Loucy (cell line): Measurements from ENCODE around the gene CAMTA1.

Source experiments
- H2AFZ ChIP-seq: fragments of 200-600 bp; sonication (generic); 2 replicates; pipeline ENCODE4 v1.6.0; 2016; ENCODE audit warnings: antibody characterized with exemption, mild to moderate bottlenecking, low read length, moderate library complexity
- H3F3A ChIP-seq: fragments of 200-600 bp; 2 replicates; pipeline ENCODE4 v1.6.0; 2016; ENCODE audit warnings: antibody characterized with exemption, low read depth, mild to moderate bottlenecking
- H3K27me3 ChIP-seq: fragments of 200-600 bp; sonication (generic); 2 replicates; pipeline ENCODE4 v1.6.1; 2014; ENCODE audit warnings: low read length, mild to moderate bottlenecking; ENCODE audit not compliant: insufficient read depth, poor library complexity, severe bottlenecking
- H3K36me3 ChIP-seq: fragments of 200-600 bp; sonication (generic); 2 replicates; pipeline ENCODE4 v1.6.1; 2016; ENCODE audit warnings: low read length; ENCODE audit not compliant: insufficient read depth
- H3K4me1 ChIP-seq: fragments of 200-600 bp; sonication (generic); 2 replicates; pipeline ENCODE4 v1.5.1; 2014; ENCODE audit warnings: low read length, mild to moderate bottlenecking; ENCODE audit not compliant: insufficient read depth, poor library complexity, severe bottlenecking
- H3K4me2 ChIP-seq: fragments of 200-600 bp; sonication (generic); 2 replicates; pipeline ENCODE4 v1.6.0; 2014; ENCODE audit warnings: antibody characterized with exemption, low read length, low read depth, mild to moderate bottlenecking; ENCODE audit not compliant: poor library complexity, severe bottlenecking
- H3K4me3 ChIP-seq: fragments of 200-600 bp; sonication (generic); 2 replicates; pipeline ENCODE4 v1.5.1; 2014; ENCODE audit warnings: low read length, mild to moderate bottlenecking, mixed read lengths; ENCODE audit not compliant: poor library complexity, severe bottlenecking
- H3K79me2 ChIP-seq: fragments of 200-600 bp; sonication (generic); 2 replicates; pipeline ENCODE4 v1.6.1; 2014; ENCODE audit warnings: low read length; ENCODE audit not compliant: insufficient read depth
- H3K9ac ChIP-seq: fragments of 200-600 bp; sonication (generic); 2 replicates; pipeline ENCODE4 v1.6.0; 2014; ENCODE audit warnings: mild to moderate bottlenecking, low read depth, low read length, moderate library complexity; ENCODE audit not compliant: poor library complexity, severe bottlenecking
- H3K9me2 ChIP-seq: fragments of 200-600 bp; sonication (generic); replicated peaks from 2 replicates; pipeline ENCODE4 v1.6.1; 2016; ENCODE audit warnings: low read depth, low read length, mixed read lengths
- H3K9me3 ChIP-seq: fragments of 200-600 bp; sonication (generic); 2 replicates; pipeline ENCODE4 v1.6.1; 2014; ENCODE audit warnings: mild to moderate bottlenecking, antibody characterized with exemption, low read length, low read depth; ENCODE audit not compliant: insufficient read depth
- H4K20me1 ChIP-seq: fragments of 200-600 bp; sonication (generic); 2 replicates; pipeline ENCODE4 v1.6.0; 2014; ENCODE audit warnings: antibody characterized with exemption, low read length, mild to moderate bottlenecking; ENCODE audit not compliant: insufficient read depth, poor library complexity, severe bottlenecking
- EZH2phosphoT487 ChIP-seq: fragments of 200-600 bp; IDR thresholded peaks from 2 replicates; pipeline ENCODE4 v1.6.1; 2018; ENCODE audit warnings: antibody characterized with exemption, mild to moderate bottlenecking, moderate library complexity, borderline replicate concordance
- TF ChIP-seq, protein P1 (sequence below): fragments of 200-600 bp; sonication (generic); conservative IDR thresholded peaks from 2 replicates; pipeline ENCODE4 v1.5.1; 2014; ENCODE audit warnings: mild to moderate bottlenecking, antibody characterized with exemption, low read length

Gene CAMTA1

DNA sequence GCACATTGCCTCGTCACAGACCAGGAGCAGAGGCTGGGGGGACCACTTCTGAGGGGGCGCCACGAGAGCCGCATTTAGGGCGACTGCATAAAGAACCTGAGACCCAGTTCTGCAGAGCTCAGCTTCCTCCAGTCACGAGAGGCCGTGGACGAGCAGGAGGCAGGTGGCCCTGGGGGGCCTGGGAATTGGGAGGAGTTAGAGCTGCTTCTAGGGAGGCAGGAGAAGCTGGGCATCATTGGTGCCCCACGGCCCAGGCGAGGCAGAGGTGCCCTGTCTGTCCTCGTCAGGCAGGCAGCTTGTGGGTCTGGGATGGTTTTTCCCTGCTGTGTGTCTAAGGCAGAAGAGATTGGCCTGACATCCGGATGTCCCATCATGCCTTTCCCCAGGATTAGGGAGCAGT lies 389.3 kb downstream of the CAMTA1 start:
- no peak overlapping the region for H2AFZ ChIP-seq
- no peaks in the 10 kb centered on the region for H3K36me3 ChIP-seq
- H3K4me2 ChIP-seq: no peak overlapping the region
- H3K4me1 ChIP-seq: no peaks in the 10 kb centered on the region
- no peaks in the 10 kb centered on the region for H4K20me1 ChIP-seq
- TF ChIP-seq EZH2phosphoT487: no peak
- TF ChIP-seq, protein P1, sequence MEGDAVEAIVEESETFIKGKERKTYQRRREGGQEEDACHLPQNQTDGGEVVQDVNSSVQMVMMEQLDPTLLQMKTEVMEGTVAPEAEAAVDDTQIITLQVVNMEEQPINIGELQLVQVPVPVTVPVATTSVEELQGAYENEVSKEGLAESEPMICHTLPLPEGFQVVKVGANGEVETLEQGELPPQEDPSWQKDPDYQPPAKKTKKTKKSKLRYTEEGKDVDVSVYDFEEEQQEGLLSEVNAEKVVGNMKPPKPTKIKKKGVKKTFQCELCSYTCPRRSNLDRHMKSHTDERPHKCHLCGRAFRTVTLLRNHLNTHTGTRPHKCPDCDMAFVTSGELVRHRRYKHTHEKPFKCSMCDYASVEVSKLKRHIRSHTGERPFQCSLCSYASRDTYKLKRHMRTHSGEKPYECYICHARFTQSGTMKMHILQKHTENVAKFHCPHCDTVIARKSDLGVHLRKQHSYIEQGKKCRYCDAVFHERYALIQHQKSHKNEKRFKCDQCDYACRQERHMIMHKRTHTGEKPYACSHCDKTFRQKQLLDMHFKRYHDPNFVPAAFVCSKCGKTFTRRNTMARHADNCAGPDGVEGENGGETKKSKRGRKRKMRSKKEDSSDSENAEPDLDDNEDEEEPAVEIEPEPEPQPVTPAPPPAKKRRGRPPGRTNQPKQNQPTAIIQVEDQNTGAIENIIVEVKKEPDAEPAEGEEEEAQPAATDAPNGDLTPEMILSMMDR: no peak
- H3K9me3 ChIP-seq: no peaks in the 10 kb centered on the region; the same call in 1 of the 2 replicates
- H3K27me3 ChIP-seq: no peaks in the 10 kb centered on the region
- no peaks in the 10 kb centered on the region for H3F3A ChIP-seq
- no peaks in the 10 kb centered on the region for H3K79me2 ChIP-seq
- H3K9me2 ChIP-seq: no peaks in the 10 kb centered on the region
- no peak overlapping the region for H3K4me3 ChIP-seq
- no peak overlapping the region for H3K9ac ChIP-seq

DNA sequence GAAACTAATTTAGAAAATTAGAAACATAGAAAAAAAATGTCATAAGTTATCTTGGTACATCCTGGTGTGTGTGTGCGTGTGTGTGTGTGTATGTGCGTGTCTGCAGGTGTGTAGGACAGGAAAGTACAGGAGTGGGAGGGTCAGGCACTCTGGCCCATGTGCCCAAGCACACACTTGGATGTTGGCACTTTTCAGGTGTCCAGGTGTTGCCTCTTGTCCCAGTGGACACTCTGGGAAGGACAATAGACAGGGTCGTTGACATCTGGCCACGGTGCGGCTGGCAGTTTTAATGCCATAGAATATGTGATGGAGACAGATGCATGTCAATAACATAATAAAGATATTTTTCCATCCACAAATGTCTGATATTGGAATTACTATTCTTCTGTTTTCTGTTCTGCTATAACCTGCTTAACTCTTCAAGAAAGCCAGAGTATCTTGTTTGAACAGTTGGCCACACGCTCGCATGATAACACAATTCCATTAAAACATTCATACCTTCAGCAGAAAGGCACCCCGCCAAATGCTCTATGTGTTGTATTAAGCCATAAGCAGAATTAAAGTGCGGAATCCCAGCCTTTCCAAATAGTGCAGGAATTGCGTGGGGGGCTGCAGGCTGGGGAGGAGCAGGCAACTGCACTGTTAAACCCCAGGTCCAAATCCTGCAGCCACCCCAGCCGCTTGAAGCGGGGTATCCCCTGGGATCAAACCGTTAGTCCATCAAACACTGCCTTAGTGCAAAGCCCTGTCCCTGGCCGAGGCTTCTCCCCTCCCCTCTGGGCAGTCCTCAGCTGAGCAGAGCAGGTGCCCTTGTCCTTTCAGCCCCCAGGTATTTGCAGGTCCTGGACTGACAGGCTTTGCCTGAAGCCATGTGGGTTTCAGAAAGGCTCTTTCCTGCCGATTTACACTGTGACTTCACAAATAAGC lies 390.0 kb downstream of the CAMTA1 start:
- no peak overlapping the region for H3K4me3 ChIP-seq
- no peaks in the 10 kb centered on the region for H3K36me3 ChIP-seq
- H2AFZ ChIP-seq: no peak overlapping the region
- H3K79me2 ChIP-seq: no peaks in the 10 kb centered on the region
- no peaks in the 10 kb centered on the region for H3F3A ChIP-seq
- no peak overlapping the region for H3K9ac ChIP-seq
- H3K9me3 ChIP-seq: no peaks in the 10 kb centered on the region; the same call in 1 of the 2 replicates
- no peaks in the 10 kb centered on the region for H3K9me2 ChIP-seq
- no peaks in the 10 kb centered on the region for H3K4me1 ChIP-seq
- H3K4me2 ChIP-seq: no peak overlapping the region
- H3K27me3 ChIP-seq: no peaks in the 10 kb centered on the region
- no peaks in the 10 kb centered on the region for H4K20me1 ChIP-seq
- TF ChIP-seq, protein P1: no peak
- no peak for TF ChIP-seq EZH2phosphoT487

DNA sequence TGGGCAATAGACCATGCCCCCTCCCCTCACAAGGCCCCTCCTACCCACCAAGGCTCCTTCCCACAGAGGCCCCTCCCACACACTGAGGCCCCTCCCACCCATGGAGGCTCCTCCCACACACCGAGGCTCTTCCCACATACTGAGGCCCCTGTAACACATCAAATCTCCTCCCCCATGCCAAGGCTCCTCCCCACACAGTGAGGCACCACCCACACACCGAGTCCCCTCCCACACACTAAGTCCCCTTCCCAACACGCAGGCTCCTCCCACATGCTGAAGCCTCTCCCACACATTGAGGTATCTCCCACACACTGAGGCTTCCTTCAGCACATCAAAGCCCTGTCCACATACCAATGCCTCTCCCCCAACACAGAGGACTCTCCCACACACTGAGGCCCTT lies 391.8 kb downstream of the CAMTA1 start:
- no peaks in the 10 kb centered on the region for H3K4me1 ChIP-seq
- no peak overlapping the region for H2AFZ ChIP-seq
- no peaks in the 10 kb centered on the region for H3K27me3 ChIP-seq
- no peak overlapping the region for H3K4me2 ChIP-seq
- no peaks in the 10 kb centered on the region for H3K36me3 ChIP-seq
- H3K4me3 ChIP-seq: no peak overlapping the region
- H3K9me3 ChIP-seq: no peaks in the 10 kb centered on the region; the same call in 1 of the 2 replicates
- H3K79me2 ChIP-seq: no peaks in the 10 kb centered on the region
- no peaks in the 10 kb centered on the region for H3K9me2 ChIP-seq
- no peak overlapping the region for H3K9ac ChIP-seq
- TF ChIP-seq, protein P1: no peak
- no peak for TF ChIP-seq EZH2phosphoT487
- H3F3A ChIP-seq: no peaks in the 10 kb centered on the region
- no peaks in the 10 kb centered on the region for H4K20me1 ChIP-seq
